ENCODE results near the gene GRWD1.
"Not testable (repeated sequence)": the region's sequence is repeated elsewhere in the genome, so short reads cannot be mapped to it uniquely, and the experiment has no call there.

The GRWD1 gene

GRCh38 chr19:48480558-48481500 is 35.0 kb downstream of the GRWD1 start:
- peak; percentile 61 for DNase-seq

GRCh38 chr19:48481846-48482639 is 36.3 kb downstream of the GRWD1 start:
- no peak for DNase-seq

- no peak for DNase-seq
These were observed 37.5 kb downstream of the GRWD1 start for GRCh38 chr19:48483301-48483700.

GRCh38 chr19:48484247-48484893 is 38.6 kb downstream of the GRWD1 start:
- DNase-seq, result no peak

- DNase-seq, result no peak
These were observed 39.3 kb downstream of the GRWD1 start for GRCh38 chr19:48484931-48485612.

GRCh38 chr19:48486706-48487105 is 40.9 kb downstream of the GRWD1 start:
- DNase-seq, result not testable (repeated sequence)

GRCh38 chr19:48487544-48487943 is 41.8 kb downstream of the GRWD1 start:
- no peak for DNase-seq

GRCh38 chr19:48487948-48488347 is 42.2 kb downstream of the GRWD1 start:
- no peak for DNase-seq

GRCh38 chr19:48488478-48488877 is 42.7 kb downstream of the GRWD1 start:
- not testable (repeated sequence) for DNase-seq

- DNase-seq, result peak; percentile 84
These were observed 43.9 kb downstream of the GRWD1 start for GRCh38 chr19:48489608-48490216.

- DNase-seq, result peak; percentile 75
These were observed 45.4 kb downstream of the GRWD1 start for GRCh38 chr19:48490981-48491792.

GRCh38 chr19:48491793-48492123 is 46.0 kb downstream of the GRWD1 start:
- DNase-seq, result no peak

- DNase-seq, result peak; percentile 86
These were observed 47.3 kb downstream of the GRWD1 start for GRCh38 chr19:48492925-48493717.

GRCh38 chr19:48493718-48494401 is 48.1 kb downstream of the GRWD1 start:
- no peak for DNase-seq

GRCh38 chr19:48495396-48495795 is 49.6 kb downstream of the GRWD1 start:
- DNase-seq, result no peak

GRCh38 chr19:48496959-48497727 is 51.4 kb downstream of the GRWD1 start:
- no peak for DNase-seq

GRCh38 chr19:48497728-48498594 is 52.2 kb downstream of the GRWD1 start:
- no peak for DNase-seq
